Right lobe of liver (tissue), 6 donors: ENCODE results near the gene IFNL3. TPM values are rescaled to one million over a fixed set of nuclear protein-coding genes. Genes with fewer than 3 reads are reported as not detected.
A peak's percentile ranks its signal among the peaks of the same experiment; 100 is the strongest.

Experiments used
- ATAC-seq, 4 donors: fragments of 200-7000 bp; cut with Tn5 transposase; one replicate each; pipeline ENCODE4 v1.9.1; 2020; ENCODE audit warnings: mild to moderate bottlenecking in 4 of 4, moderate library complexity in 4 of 4
- DNase-seq, 3 donors: peaks; one replicate each; pipeline ENCODE4 v3.0.0-alpha.2; 2020
- H3K27ac ChIP-seq, 3 donors: fragments of 200-600 bp; one replicate each; pipeline ENCODE4 v1.8.0; 2022
- H3K27me3 ChIP-seq, 2 donors: fragments of 200-600 bp; one replicate each; pipeline ENCODE4 v1.8.0; 2022
- H3K36me3 ChIP-seq, 4 donors: fragments of 200-600 bp; sonication (generic) in 1 of 4; one replicate each; pipeline versions ENCODE4 v1.5.1 to v1.8.0; 2017 to 2022; ENCODE audit warnings: control low read depth in 1 of 4
- H3K4me1 ChIP-seq, 4 donors: fragments of 200-600 bp; sonication (generic) in 1 of 4; one replicate each; pipeline versions ENCODE4 v1.5.1 to v1.8.0; 2017 to 2022; ENCODE audit warnings: control low read depth in 1 of 4
- H3K4me3 ChIP-seq, 3 donors: fragments of 200-600 bp; one replicate each; pipeline ENCODE4 v1.8.0; 2022
- H3K9me3 ChIP-seq, 4 donors: fragments of 200-600 bp; sonication (generic) in 1 of 4; one replicate each; pipeline versions ENCODE4 v1.5.1 to v1.8.0; 2017 to 2022; ENCODE audit warnings: control low read depth in 1 of 4
- CTCF ChIP-seq, 4 donors: fragments of 200-600 bp in 3 of 4; fragments of 450-650 bp in 1 of 4; IDR thresholded peaks; one replicate each; pipeline versions ENCODE4 v1.5.1 to v1.8.0; 2016 to 2022; ENCODE audit warnings: antibody characterized with exemption in 4 of 4, mild to moderate bottlenecking in 2 of 4
- POLR2A ChIP-seq: fragments of 450-650 bp; IDR thresholded peaks from one replicate; pipeline ENCODE4 v1.6.1; 2017; ENCODE audit warnings: antibody characterized with exemption, mild to moderate bottlenecking
- WGBS: methylation state at CpG from one replicate; pipeline ENCODE4 v1.1.6; 2018; ENCODE audit warnings: low coverage, low lambda C conversion rate; ENCODE audit not compliant: insufficient coverage; ENCODE audit errors: missing lambda C conversion rate; 5-methylcytosine and 5-hydroxymethylcytosine counted together
- intact Hi-C, 2 donors: fragments of 100-400 bp; cut with DNase I; formaldehyde crosslinking; loops; one replicate each; pipeline versions ENCODE4 v1.11.2 to v1.14.1; 2022
- total RNA-seq, 6 experiments: library from RNA; depleted of rRNA in 2 of 6; stranded (reverse); fragments of >200 nt in 2 of 6; fragmentation: NEBNext Ultra II Directional in 3 of 6; extraction: Animal tissue kit (Norgen Biotek cat#: 25700) in 3 of 6; gene quantifications; one replicate each; pipeline versions ENCODE4 v1.1.0 to v1.2.4, GENCODE V29; 2016 to 2023
- donor health status: DM: no; HTN: yes; CAD: no.
- donor health status: DM: no; HTN: no; CAD: no.
- donor health status: DM: no; HTN: no; CAD: no.
- donor health status: DM: no; HTN: yes; CAD: no.
- donor health status: DM: no; HTN: yes; CAD: no.

Gene IFNL3
- total RNA-seq, 6 experiments from 2014 or later: not detected

GRCh38 chr19:39261704-39262103, 16.9 kb upstream of the IFNL3 start:
- WGBS: 67% methylated on average over 3 of the region's 3 CpGs
- Histone ChIP-seq H3K4me3 (no peak overlapping the region), H3K4me1 (peaks cover 0 to 16% (median 2%) of the 10 kb centered on the region in 4 donors), H3K27me3 (no peaks in the 10 kb centered on the region), H3K27ac (no peak overlapping the region), H3K9me3 (no peaks in the 10 kb centered on the region), H3K36me3 (no peaks in the 10 kb centered on the region)
- DNase-seq (no peak), ATAC-seq (no peak)
- TF ChIP-seq CTCF (IDR thresholded peaks at IDR 0.05) (no peak), POLR2A (no peak)
- intact Hi-C loops: no loop called here

GRCh38 chr19:39257227-39257626, 12.4 kb upstream of the IFNL3 start:
- intact Hi-C loops: no loop called here
- 91% methylated on average over 4 of the region's 4 CpGs for WGBS
- no peak overlapping the region for H3K27ac ChIP-seq
- no peaks in the 10 kb centered on the region for H3K4me1 ChIP-seq
- H3K4me3 ChIP-seq: no peak overlapping the region
- ATAC-seq: no peak
- H3K36me3 ChIP-seq: no peaks in the 10 kb centered on the region
- no peak for DNase-seq
- no peak for TF ChIP-seq POLR2A
- no peak for TF ChIP-seq CTCF (IDR thresholded peaks at IDR 0.05)
- no peaks in the 10 kb centered on the region for H3K9me3 ChIP-seq
- H3K27me3 ChIP-seq: no peaks in the 10 kb centered on the region

GRCh38 chr19:39254531-39255345, 9.9 kb upstream of the IFNL3 start:
- no peaks in the 10 kb centered on the region for H3K27me3 ChIP-seq
- no peaks in the 10 kb centered on the region for H3K36me3 ChIP-seq
- ATAC-seq: peak in 1 of 4 donors; percentile 83
- H3K4me3 ChIP-seq: no peak overlapping the region
- TF ChIP-seq POLR2A (no peak), CTCF (IDR thresholded peaks at IDR 0.05) (no peak)
- DNase-seq: peak in 1 of 3 donors; percentile 62
- no peak overlapping the region for H3K27ac ChIP-seq
- no peaks in the 10 kb centered on the region for H3K4me1 ChIP-seq
- intact Hi-C loops: no loop called here
- H3K9me3 ChIP-seq: no peaks in the 10 kb centered on the region
- WGBS: 66% methylated on average over 11 of the region's 29 CpGs

- no peak overlapping the region for H3K27ac ChIP-seq
- 52% methylated on average over 7 of the region's 8 CpGs for WGBS
- no peaks in the 10 kb centered on the region for H3K27me3 ChIP-seq
- intact Hi-C loops: no loop called here
- no peak overlapping the region for H3K4me3 ChIP-seq
- TF ChIP-seq CTCF (IDR thresholded peaks at IDR 0.05): no peak
- no peak for TF ChIP-seq POLR2A
- no peaks in the 10 kb centered on the region for H3K36me3 ChIP-seq
- H3K4me1 ChIP-seq: peaks cover 0 to 9% (median under 1%) of the 10 kb centered on the region in 4 donors
- no peak for ATAC-seq
- no peaks in the 10 kb centered on the region for H3K9me3 ChIP-seq
- no peak for DNase-seq
Measured at GRCh38 chr19:39253374-39254149, 8.8 kb upstream of the IFNL3 start.
